Measurements from ENCODE around the gene MS4A6E.

The MS4A6E gene

GRCh38 chr11:60377401-60378136, 50.5 kb downstream of the MS4A6E start:
- DNase-seq: no peak

GRCh38 chr11:60378354-60378753, 51.3 kb downstream of the MS4A6E start, which contains the start of gene MS4A7:
MS4A7 (plus strand) TSS chr11:60378532; CDS start chr11:60383142, 4,610 bp downstream.
- DNase-seq: no peak

- no peak for DNase-seq
Observed at GRCh38 chr11:60389279-60389910, 62.3 kb downstream of the MS4A6E start.

GRCh38 chr11:60390419-60390818, 63.4 kb downstream of the MS4A6E start:
- no peak for DNase-seq
